SU-DHL-6 (cell line): ENCODE results near the gene EXOC3L1.

Experiments used
- H2AFZ ChIP-seq: fragments of 200-600 bp; sonication (generic); 2 replicates; pipeline ENCODE4 v1.6.1; 2014; ENCODE audit warnings: low read depth, mild to moderate bottlenecking, moderate library complexity, mixed read lengths, antibody characterized with exemption, low read length; ENCODE audit not compliant: severe bottlenecking
- H3F3A ChIP-seq: fragments of 200-600 bp; shearing (Covaris generic); 2 replicates; pipeline ENCODE4 v1.6.0; 2016; ENCODE audit warnings: antibody characterized with exemption, mild to moderate bottlenecking; ENCODE audit not compliant: insufficient read depth
- H3K27ac ChIP-seq: fragments of 200-600 bp; sonication (generic); 2 replicates; pipeline ENCODE4 v1.5.1; 2016; ENCODE audit warnings: low read depth, mild to moderate bottlenecking, low read length, moderate library complexity, mixed read lengths
- H3K27me3 ChIP-seq: fragments of 200-600 bp; sonication (generic), shearing (Covaris generic); 2 replicates; pipeline ENCODE4 v1.6.0; 2014; ENCODE audit warnings: mild to moderate bottlenecking, low read length
- H3K36me3 ChIP-seq: fragments of 200-600 bp; sonication (generic); 2 replicates; pipeline ENCODE4 v1.6.1; 2014; ENCODE audit warnings: mild to moderate bottlenecking, low read length, mixed read lengths
- H3K4me2 ChIP-seq: fragments of 300-600, 200-600 bp; shearing (Covaris generic), sonication (generic); 2 replicates; pipeline ENCODE4 v1.6.0; 2014; ENCODE audit warnings: low read length, low read depth, mild to moderate bottlenecking; ENCODE audit not compliant: poor library complexity, severe bottlenecking
- H3K4me3 ChIP-seq: fragments of 200-600 bp; sonication (generic); 2 replicates; pipeline ENCODE4 v1.5.1; 2014; ENCODE audit warnings: antibody characterized with exemption, low read length, mild to moderate bottlenecking, mixed read lengths; ENCODE audit not compliant: insufficient read depth, poor library complexity, severe bottlenecking
- H3K79me2 ChIP-seq: fragments of 200-600 bp; sonication (generic); 2 replicates; pipeline ENCODE4 v1.6.1; 2014; ENCODE audit warnings: mild to moderate bottlenecking, low read length, moderate library complexity; ENCODE audit not compliant: insufficient read depth
- H3K9ac ChIP-seq: fragments of 200-600 bp; sonication (generic); 2 replicates; pipeline ENCODE4 v1.7.0; 2014; ENCODE audit warnings: mild to moderate bottlenecking, low read length
- H3K9me2 ChIP-seq: fragments of 200-600 bp; sonication (generic); replicated peaks from 2 replicates; pipeline ENCODE4 v1.6.1; 2014; ENCODE audit warnings: low read length; ENCODE audit not compliant: insufficient read depth
- H3K9me3 ChIP-seq: fragments of 200-600 bp; sonication (generic); 2 replicates; pipeline ENCODE4 v1.6.1; 2014; ENCODE audit warnings: low read length, mixed read lengths; ENCODE audit not compliant: insufficient read depth
- H4K20me1 ChIP-seq: fragments of 200-600 bp; sonication (generic); 2 replicates; pipeline ENCODE4 v1.6.1; 2014; ENCODE audit warnings: low read depth, mild to moderate bottlenecking, antibody characterized with exemption, low read length, moderate library complexity, mixed read lengths
- EZH2phosphoT487 ChIP-seq: fragments of 200-600 bp; sonication (generic), shearing (Covaris generic); conservative IDR thresholded peaks from 2 replicates; pipeline ENCODE4 v1.6.1; 2018; ENCODE audit warnings: mild to moderate bottlenecking, antibody characterized with exemption, low read length, moderate library complexity, mixed read lengths
- TF ChIP-seq, protein P1 (sequence below): fragments of 200-600 bp; sonication (generic); IDR thresholded peaks from one replicate; pipeline ENCODE4 v1.5.1; 2017; ENCODE audit warnings: antibody characterized with exemption, mild to moderate bottlenecking, low read length, moderate library complexity; ENCODE audit not compliant: insufficient read depth, poor library complexity, severe bottlenecking

The EXOC3L1 gene

DNA sequence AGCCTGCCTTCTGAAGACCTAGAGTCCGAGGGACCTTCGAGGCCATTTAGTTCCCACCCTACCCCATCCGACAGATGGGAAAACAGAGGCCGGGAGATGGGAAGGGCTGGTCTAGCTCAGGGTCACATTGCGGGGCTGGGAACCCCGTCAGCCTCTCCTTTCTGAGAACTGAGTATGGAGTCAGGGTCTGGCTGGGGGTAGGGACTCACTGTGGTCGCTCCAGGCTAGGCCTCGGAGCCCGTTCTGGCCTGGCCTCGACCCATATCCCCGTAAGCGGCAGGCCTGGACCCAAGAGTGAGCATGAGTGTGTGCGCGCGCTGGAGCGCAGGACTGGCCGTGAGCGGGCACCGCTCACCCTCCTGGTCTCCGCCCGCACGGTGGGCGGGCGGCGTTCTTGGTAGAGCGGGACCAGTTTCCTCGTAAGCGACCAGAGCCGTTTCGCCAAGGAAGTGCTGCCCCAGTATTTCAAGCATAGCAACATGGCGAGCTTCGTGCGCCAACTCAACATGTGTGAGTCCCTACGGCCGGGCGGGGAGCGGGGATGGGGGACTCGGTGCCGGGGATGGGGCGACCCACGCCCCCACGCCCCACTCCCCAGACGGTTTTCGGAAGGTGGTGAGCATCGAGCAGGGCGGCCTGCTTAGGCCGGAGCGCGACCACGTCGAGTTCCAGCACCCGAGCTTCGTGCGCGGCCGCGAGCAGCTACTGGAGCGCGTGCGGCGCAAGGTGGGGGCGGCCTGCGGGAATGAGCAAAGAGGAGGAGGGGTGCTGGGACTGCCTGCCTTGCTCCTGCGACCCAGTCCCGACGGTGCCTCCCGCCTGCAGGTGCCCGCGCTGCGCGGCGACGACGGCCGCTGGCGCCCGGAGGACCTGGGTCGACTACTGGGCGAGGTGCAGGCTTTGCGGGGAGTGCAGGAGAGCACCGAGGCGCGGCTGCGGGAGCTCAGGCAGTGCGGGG lies 24.5 kb downstream of the EXOC3L1 start:
- no peaks in the 10 kb centered on the region for H3K27me3 ChIP-seq
- no peak overlapping the region for H3K4me3 ChIP-seq
- no peaks in the 10 kb centered on the region for H3K9me2 ChIP-seq
- no peak overlapping the region for H2AFZ ChIP-seq
- no peak overlapping the region for H3K27ac ChIP-seq
- no peaks in the 10 kb centered on the region for H3K79me2 ChIP-seq
- no peaks in the 10 kb centered on the region for H3K9me3 ChIP-seq
- no peaks in the 10 kb centered on the region for H3K36me3 ChIP-seq
- H3K9ac ChIP-seq = no peak overlapping the region
- TF ChIP-seq, protein P1, sequence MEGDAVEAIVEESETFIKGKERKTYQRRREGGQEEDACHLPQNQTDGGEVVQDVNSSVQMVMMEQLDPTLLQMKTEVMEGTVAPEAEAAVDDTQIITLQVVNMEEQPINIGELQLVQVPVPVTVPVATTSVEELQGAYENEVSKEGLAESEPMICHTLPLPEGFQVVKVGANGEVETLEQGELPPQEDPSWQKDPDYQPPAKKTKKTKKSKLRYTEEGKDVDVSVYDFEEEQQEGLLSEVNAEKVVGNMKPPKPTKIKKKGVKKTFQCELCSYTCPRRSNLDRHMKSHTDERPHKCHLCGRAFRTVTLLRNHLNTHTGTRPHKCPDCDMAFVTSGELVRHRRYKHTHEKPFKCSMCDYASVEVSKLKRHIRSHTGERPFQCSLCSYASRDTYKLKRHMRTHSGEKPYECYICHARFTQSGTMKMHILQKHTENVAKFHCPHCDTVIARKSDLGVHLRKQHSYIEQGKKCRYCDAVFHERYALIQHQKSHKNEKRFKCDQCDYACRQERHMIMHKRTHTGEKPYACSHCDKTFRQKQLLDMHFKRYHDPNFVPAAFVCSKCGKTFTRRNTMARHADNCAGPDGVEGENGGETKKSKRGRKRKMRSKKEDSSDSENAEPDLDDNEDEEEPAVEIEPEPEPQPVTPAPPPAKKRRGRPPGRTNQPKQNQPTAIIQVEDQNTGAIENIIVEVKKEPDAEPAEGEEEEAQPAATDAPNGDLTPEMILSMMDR = no peak
- no peak for TF ChIP-seq EZH2phosphoT487
- no peaks in the 10 kb centered on the region; the same call in 1 of the 2 replicates for H3F3A ChIP-seq
- no peak overlapping the region for H3K4me2 ChIP-seq
- H4K20me1 ChIP-seq = no peaks in the 10 kb centered on the region

DNA sequence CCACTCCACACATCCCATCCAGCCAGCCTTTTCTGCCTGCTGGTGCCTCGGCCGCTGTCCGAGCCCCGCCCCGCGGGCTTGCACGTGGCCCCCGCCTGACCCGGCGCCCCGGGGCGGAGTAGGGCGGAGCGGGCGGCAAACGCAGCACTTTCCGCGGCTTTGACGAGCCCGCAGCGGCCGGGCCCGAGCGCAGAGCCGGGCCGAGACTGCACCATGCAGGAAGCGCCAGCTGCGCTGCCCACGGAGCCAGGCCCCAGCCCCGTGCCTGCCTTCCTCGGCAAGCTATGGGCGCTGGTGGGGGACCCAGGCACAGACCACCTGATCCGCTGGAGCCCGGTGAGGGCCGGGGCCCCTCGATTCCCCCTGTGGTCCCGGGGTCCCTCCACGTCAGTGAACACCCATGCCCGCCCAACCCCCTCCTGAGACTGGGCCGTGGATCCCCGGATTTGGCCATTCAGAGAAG lies 25.3 kb downstream of the EXOC3L1 start, which contains the start of gene HSF4:
HSF4 (plus strand) TSS at position 147 of the 463 bp plus-strand sequence; CDS start at position 214, 67 bp downstream.
- no peaks in the 10 kb centered on the region for H3K27me3 ChIP-seq
- H3K4me3 ChIP-seq = no peak within 1 kb of the TSS
- H3K27ac ChIP-seq = no peak within 1 kb of the TSS
- H3K9me3 ChIP-seq = no peaks in the 10 kb centered on the region
- H3K9me2 ChIP-seq = no peaks in the 10 kb centered on the region
- H3K9ac ChIP-seq = no peak within 1 kb of the TSS
- TF ChIP-seq EZH2phosphoT487 = no peak
- TF ChIP-seq, protein P1 = no peak
- no peak within 1 kb of the TSS for H2AFZ ChIP-seq
- H3K36me3 ChIP-seq = no peaks in the 10 kb centered on the region
- no peaks in the 10 kb centered on the region; the same call in 1 of the 2 replicates for H3F3A ChIP-seq
- peak within 1 kb of the TSS; percentile 35 for H3K4me2 ChIP-seq
- no peaks in the 10 kb centered on the region for H4K20me1 ChIP-seq
- H3K79me2 ChIP-seq = no peaks in the 10 kb centered on the region

DNA sequence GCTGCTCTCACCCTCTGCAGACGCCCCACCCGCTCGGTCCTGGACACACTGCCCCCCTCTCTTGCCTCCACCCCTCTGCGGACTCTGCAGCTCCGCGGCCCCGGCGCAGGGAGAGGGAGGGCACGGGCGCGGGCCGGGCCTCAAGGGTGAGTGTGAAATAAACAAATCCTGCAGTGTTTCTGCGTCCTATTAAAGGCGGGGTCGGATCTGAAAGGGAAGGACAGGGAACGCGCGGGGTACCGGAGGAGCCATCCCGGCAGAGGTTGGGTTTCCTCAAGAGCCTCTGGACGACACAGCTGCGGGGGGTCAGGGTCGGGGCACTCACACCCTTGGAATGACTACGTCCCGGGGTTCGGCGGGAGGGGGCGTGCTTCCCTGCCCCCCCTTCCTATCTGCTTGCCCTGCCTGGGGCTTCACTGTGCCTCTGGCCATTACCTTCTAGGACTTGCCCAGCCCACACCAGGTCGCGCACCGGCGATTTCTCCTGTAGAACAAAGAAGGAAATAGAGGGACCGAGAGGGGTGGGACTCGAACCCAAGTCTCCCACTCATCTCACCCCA lies 25.9 kb downstream of the EXOC3L1 start:
- H3K79me2 ChIP-seq = no peaks in the 10 kb centered on the region
- H3K4me2 ChIP-seq = peak overlapping the region; percentile 35
- H3K36me3 ChIP-seq = no peaks in the 10 kb centered on the region
- no peaks in the 10 kb centered on the region for H3K9me3 ChIP-seq
- no peaks in the 10 kb centered on the region for H4K20me1 ChIP-seq
- TF ChIP-seq, protein P1 = no peak
- no peak for TF ChIP-seq EZH2phosphoT487
- peaks cover 3% of the 10 kb centered on the region for H3F3A ChIP-seq
- H3K27ac ChIP-seq = no peak overlapping the region
- H3K9me2 ChIP-seq = no peaks in the 10 kb centered on the region
- no peak overlapping the region for H3K4me3 ChIP-seq
- H3K9ac ChIP-seq = no peak overlapping the region
- no peak overlapping the region for H2AFZ ChIP-seq
- no peaks in the 10 kb centered on the region for H3K27me3 ChIP-seq
